ENCODE data around the gene BNC2.

Gene BNC2

GRCh38 chr9:16773116-16773515 lies 97.4 kb downstream of the BNC2 start:
- TF ChIP-seq ZNF174 (tag by site-specific recombination; IDR thresholded peaks at IDR 0.05) (no peak), ZNF248 (tag by site-specific recombination; IDR thresholded peaks at IDR 0.05) (no peak), SCRT1 (tag by site-specific recombination; IDR thresholded peaks at IDR 0.05; ENCODE audit: borderline replicate concordance) (no peak), SCRT2 (tag by site-specific recombination; IDR thresholded peaks at IDR 0.05) (no peak), ZNF747 (tag by site-specific recombination; IDR thresholded peaks at IDR 0.05) (no peak), PRDM1 (tag by site-specific recombination; IDR thresholded peaks at IDR 0.05) (no peak)
- ChIA-PET CTCF (no interaction called here), POLR2A (no interaction called here)
- Histone ChIP-seq H3K36me3 (ENCODE audit: control insufficient read depth in 2 of 2, insufficient read depth in 1 of 2, low read length in 2 of 2) (no peaks in the 10 kb centered on the region), H3K27ac (ENCODE audit: extremely low read depth, low read depth, low read length) (no peak overlapping the region), H3K9me3 (ENCODE audit: control insufficient read depth, insufficient read depth, low read depth, low read length) (no peaks in the 10 kb centered on the region), H3K4me1 (ENCODE audit: control insufficient read depth, insufficient read depth, low read length) (0 out of 2 replicates have a peak, but pooled peaks cover 2% of the 10 kb centered on the region), H3K4me3 (ENCODE audit: low read depth, low read length) (no peak overlapping the region)

- no peaks in the 10 kb centered on the region for H3K36me3 ChIP-seq (ENCODE audit: control insufficient read depth in 2 of 2, insufficient read depth in 1 of 2, low read length in 2 of 2)
- H3K4me3 ChIP-seq (ENCODE audit: low read depth, low read length), result no peak overlapping the region
- TF ChIP-seq GFI1B (tag by site-specific recombination; IDR thresholded peaks at IDR 0.05), result no peak
- no peak for TF ChIP-seq CTCF (tag by site-specific recombination; IDR thresholded peaks at IDR 0.05)
- no peak for TF ChIP-seq ZBTB17 (tag by site-specific recombination; IDR thresholded peaks at IDR 0.05)
- TF ChIP-seq ZNF837 (tag by site-specific recombination; IDR thresholded peaks at IDR 0.05), result no peak
- TF ChIP-seq ZNF621 (tag by site-specific recombination; IDR thresholded peaks at IDR 0.05), result no peak
- TF ChIP-seq ZBTB20 (tag by site-specific recombination; IDR thresholded peaks at IDR 0.05), result no peak
- no peak for TF ChIP-seq ZNF530 (tag by site-specific recombination; IDR thresholded peaks at IDR 0.05; ENCODE audit: low read depth)
- no peak for TF ChIP-seq MZF1 (tag by site-specific recombination; IDR thresholded peaks at IDR 0.05; ENCODE audit: borderline replicate concordance)
- TF ChIP-seq ZNF184 (tag by site-specific recombination; IDR thresholded peaks at IDR 0.05), result no peak
- TF ChIP-seq ZNF600 (tag by site-specific recombination; IDR thresholded peaks at IDR 0.05), result no peak
- no peak for TF ChIP-seq ZNF670 (tag by site-specific recombination; IDR thresholded peaks at IDR 0.05; ENCODE audit: low read depth)
- TF ChIP-seq ZNF280C (tag by site-specific recombination; IDR thresholded peaks at IDR 0.05), result no peak
- no peak for TF ChIP-seq ZNF701 (tag by site-specific recombination; IDR thresholded peaks at IDR 0.05)
- no peak for TF ChIP-seq ZSCAN16 (tag by site-specific recombination; IDR thresholded peaks at IDR 0.05)
- CTCF ChIA-PET, result interaction anchor here (0.9 kb wide), 1 partner anchor 569 kb away, joined by 3 read pairs; no protein-coding TSS in a partner anchor
- POLR2A ChIA-PET, result no interaction called here
- no peaks in the 10 kb centered on the region for H3K9me3 ChIP-seq (ENCODE audit: control insufficient read depth, insufficient read depth, low read depth, low read length)
- H3K4me1 ChIP-seq (ENCODE audit: control insufficient read depth, insufficient read depth, low read length), result 0 out of 2 replicates have a peak, but pooled peaks cover 2% of the 10 kb centered on the region
- H3K27ac ChIP-seq (ENCODE audit: extremely low read depth, low read depth, low read length), result no peak overlapping the region
Measured at GRCh38 chr9:16771356-16771755, 99.1 kb downstream of the BNC2 start.

GRCh38 chr9:16769291-16769690 lies 101.2 kb downstream of the BNC2 start:
- no peak overlapping the region for H3K4me3 ChIP-seq (ENCODE audit: low read depth, low read length)
- H3K9me3 ChIP-seq (ENCODE audit: control insufficient read depth, insufficient read depth, low read depth, low read length), result no peaks in the 10 kb centered on the region
- ChIA-PET POLR2A (no interaction called here), CTCF (interaction anchor here (0.7 kb wide), 1 partner anchor 36 kb away, joined by 3 read pairs; no protein-coding TSS in a partner anchor)
- H3K4me1 ChIP-seq (ENCODE audit: control insufficient read depth, insufficient read depth, low read length), result no peaks in the 10 kb centered on the region
- no peak overlapping the region for H3K27ac ChIP-seq (ENCODE audit: extremely low read depth, low read depth, low read length)
- H3K36me3 ChIP-seq (ENCODE audit: control insufficient read depth in 2 of 2, insufficient read depth in 1 of 2, low read length in 2 of 2), result no peaks in the 10 kb centered on the region
- TF ChIP-seq ZBTB6 (tag by site-specific recombination; IDR thresholded peaks at IDR 0.05), result no peak
- no peak for TF ChIP-seq ATF2 (tag by site-specific recombination; IDR thresholded peaks at IDR 0.05; ENCODE audit: low read depth)
- TF ChIP-seq ZNF776 (tag by site-specific recombination; IDR thresholded peaks at IDR 0.05; ENCODE audit: borderline replicate concordance), result no peak
- no peak for TF ChIP-seq GLI2 (tag by site-specific recombination; IDR thresholded peaks at IDR 0.05; ENCODE audit: borderline replicate concordance, low read depth)

All from HEK293 (cell line).